ENCODE data around the gene TSPAN18. TPM values are rescaled to one million over a fixed set of nuclear protein-coding genes. Genes with fewer than 3 reads are reported as not detected.
A peak's percentile ranks its signal among the peaks of the same experiment; 100 is the strongest.

Gene TSPAN18
- total RNA-seq: 8.5 TPM

- no peaks in the 10 kb centered on the region for H3K9me3 ChIP-seq (ENCODE audit: low read depth, low read length)
- H3K27me3 ChIP-seq (ENCODE audit: insufficient read depth, low read length): peaks cover 19% of the 10 kb centered on the region
- H3K4me1 ChIP-seq (ENCODE audit: insufficient read depth, low read length): peaks cover 12% of the 10 kb centered on the region
- peak within 1 kb of the TSS; percentile 45 for H3K4me3 ChIP-seq (ENCODE audit: low read length)
Observed at GRCh38 chr11:44726283-44727113, at the start of gene TSPAN18. Gene TSPAN18 (plus strand): TSS chr11:44726962. CDS start chr11:44906417, 179,455 bp downstream.

GRCh38 chr11:44680982-44681597 lies 45.7 kb upstream of the TSPAN18 start:
- Histone ChIP-seq H3K27me3 (ENCODE audit: insufficient read depth, low read length) (no peaks in the 10 kb centered on the region), H3K4me3 (ENCODE audit: low read length) (no peak overlapping the region), H3K9me3 (ENCODE audit: low read depth, low read length) (no peaks in the 10 kb centered on the region), H3K4me1 (ENCODE audit: insufficient read depth, low read length) (peaks cover 22% of the 10 kb centered on the region)

GRCh38 chr11:44681698-44682097 lies 45.1 kb upstream of the TSPAN18 start:
- Histone ChIP-seq H3K4me3 (ENCODE audit: low read length) (no peak overlapping the region), H3K4me1 (ENCODE audit: insufficient read depth, low read length) (peaks cover 22% of the 10 kb centered on the region), H3K27me3 (ENCODE audit: insufficient read depth, low read length) (no peaks in the 10 kb centered on the region), H3K9me3 (ENCODE audit: low read depth, low read length) (no peaks in the 10 kb centered on the region)

GRCh38 chr11:44684859-44685281 lies 41.9 kb upstream of the TSPAN18 start:
- H3K4me1 ChIP-seq (ENCODE audit: insufficient read depth, low read length): peaks cover 22% of the 10 kb centered on the region

GRCh38 chr11:44687388-44687787 lies 39.4 kb upstream of the TSPAN18 start:
- Histone ChIP-seq H3K9me3 (ENCODE audit: low read depth, low read length) (peaks cover 4% of the 10 kb centered on the region), H3K27me3 (ENCODE audit: insufficient read depth, low read length) (no peaks in the 10 kb centered on the region), H3K4me3 (ENCODE audit: low read length) (no peak overlapping the region), H3K4me1 (ENCODE audit: insufficient read depth, low read length) (no peaks in the 10 kb centered on the region)

More at GRCh38 chr11:44684859-44685281, 41.9 kb upstream of the TSPAN18 start:
- Histone ChIP-seq H3K4me3 (ENCODE audit: low read length) (no peak overlapping the region), H3K27me3 (ENCODE audit: insufficient read depth, low read length) (no peaks in the 10 kb centered on the region), H3K9me3 (ENCODE audit: low read depth, low read length) (peaks cover 4% of the 10 kb centered on the region)

- peaks cover 4% of the 10 kb centered on the region for H3K9me3 ChIP-seq (ENCODE audit: low read depth, low read length)
- H3K27me3 ChIP-seq (ENCODE audit: insufficient read depth, low read length): no peaks in the 10 kb centered on the region
- no peaks in the 10 kb centered on the region for H3K4me1 ChIP-seq (ENCODE audit: insufficient read depth, low read length)
- H3K4me3 ChIP-seq (ENCODE audit: low read length): no peak overlapping the region
Observed at GRCh38 chr11:44689265-44689664, 37.5 kb upstream of the TSPAN18 start.

- peaks cover 4% of the 10 kb centered on the region for H3K9me3 ChIP-seq (ENCODE audit: low read depth, low read length)
- H3K27me3 ChIP-seq (ENCODE audit: insufficient read depth, low read length): no peaks in the 10 kb centered on the region
- no peak overlapping the region for H3K4me3 ChIP-seq (ENCODE audit: low read length)
- H3K4me1 ChIP-seq (ENCODE audit: insufficient read depth, low read length): no peaks in the 10 kb centered on the region
Observed at GRCh38 chr11:44690651-44691050, 36.1 kb upstream of the TSPAN18 start.

- H3K9me3 ChIP-seq (ENCODE audit: low read depth, low read length): peaks cover 4% of the 10 kb centered on the region
- H3K4me1 ChIP-seq (ENCODE audit: insufficient read depth, low read length): no peaks in the 10 kb centered on the region
- H3K27me3 ChIP-seq (ENCODE audit: insufficient read depth, low read length): no peaks in the 10 kb centered on the region
- H3K4me3 ChIP-seq (ENCODE audit: low read length): no peak overlapping the region
Observed at GRCh38 chr11:44692460-44692859, 34.3 kb upstream of the TSPAN18 start.

- H3K4me1 ChIP-seq (ENCODE audit: insufficient read depth, low read length): no peaks in the 10 kb centered on the region
- H3K9me3 ChIP-seq (ENCODE audit: low read depth, low read length): peaks cover 4% of the 10 kb centered on the region
- H3K4me3 ChIP-seq (ENCODE audit: low read length): no peak overlapping the region
- H3K27me3 ChIP-seq (ENCODE audit: insufficient read depth, low read length): no peaks in the 10 kb centered on the region
Observed at GRCh38 chr11:44693654-44694119, 33.1 kb upstream of the TSPAN18 start.

GRCh38 chr11:44694443-44694842 lies 32.3 kb upstream of the TSPAN18 start:
- no peaks in the 10 kb centered on the region for H3K9me3 ChIP-seq (ENCODE audit: low read depth, low read length)
- H3K4me1 ChIP-seq (ENCODE audit: insufficient read depth, low read length): no peaks in the 10 kb centered on the region

GRCh38 chr11:44695169-44695833 lies 31.5 kb upstream of the TSPAN18 start:
- Histone ChIP-seq H3K4me3 (ENCODE audit: low read length) (no peak overlapping the region), H3K27me3 (ENCODE audit: insufficient read depth, low read length) (no peaks in the 10 kb centered on the region), H3K4me1 (ENCODE audit: insufficient read depth, low read length) (no peaks in the 10 kb centered on the region), H3K9me3 (ENCODE audit: low read depth, low read length) (no peaks in the 10 kb centered on the region)

More at GRCh38 chr11:44694443-44694842, 32.3 kb upstream of the TSPAN18 start:
- Histone ChIP-seq H3K4me3 (ENCODE audit: low read length) (no peak overlapping the region), H3K27me3 (ENCODE audit: insufficient read depth, low read length) (no peaks in the 10 kb centered on the region)

- Histone ChIP-seq H3K4me1 (ENCODE audit: insufficient read depth, low read length) (no peaks in the 10 kb centered on the region), H3K4me3 (ENCODE audit: low read length) (no peak overlapping the region), H3K27me3 (ENCODE audit: insufficient read depth, low read length) (no peaks in the 10 kb centered on the region), H3K9me3 (ENCODE audit: low read depth, low read length) (no peaks in the 10 kb centered on the region)
Observed at GRCh38 chr11:44698252-44698912, 28.4 kb upstream of the TSPAN18 start.

GRCh38 chr11:44699497-44700408 lies 27.0 kb upstream of the TSPAN18 start:
- Histone ChIP-seq H3K4me3 (ENCODE audit: low read length) (no peak overlapping the region), H3K27me3 (ENCODE audit: insufficient read depth, low read length) (no peaks in the 10 kb centered on the region), H3K9me3 (ENCODE audit: low read depth, low read length) (no peaks in the 10 kb centered on the region), H3K4me1 (ENCODE audit: insufficient read depth, low read length) (no peaks in the 10 kb centered on the region)

GRCh38 chr11:44701276-44701675 lies 25.5 kb upstream of the TSPAN18 start:
- H3K9me3 ChIP-seq (ENCODE audit: low read depth, low read length): no peaks in the 10 kb centered on the region
- H3K27me3 ChIP-seq (ENCODE audit: insufficient read depth, low read length): no peaks in the 10 kb centered on the region
- H3K4me1 ChIP-seq (ENCODE audit: insufficient read depth, low read length): no peaks in the 10 kb centered on the region
- H3K4me3 ChIP-seq (ENCODE audit: low read length): no peak overlapping the region

Measured in mononuclear cell (primary cell).